CD14-positive monocyte (primary cell): ENCODE data around the gene SMYD3. TPM values are rescaled to one million over a fixed set of nuclear protein-coding genes. Genes with fewer than 3 reads are reported as not detected.

ENCODE experiments used
- DNase-seq, 3 donors: peaks; one replicate each; pipeline ENCODE4 v3.0.0-alpha.2; 2011 to 2022
- H2AFZ ChIP-seq: 2 replicates; pipeline ENCODE4 v1.6.0; 2012; ENCODE audit warnings: mild to moderate bottlenecking, low read depth, low read length, inconsistent platforms; ENCODE audit not compliant: insufficient read depth, poor library complexity, severe bottlenecking
- H3K27ac ChIP-seq, 2 donors: 1 replicate in 1 of 2; 2 replicates in 1 of 2; pipeline ENCODE4 v1.5.1; 2012 to 2013; ENCODE audit warnings: low read length in 2 of 2, control low read depth in 1 of 2, inconsistent platforms in 1 of 2, low read depth in 1 of 2, mild to moderate bottlenecking in 1 of 2
- H3K27me3 ChIP-seq, 2 donors: one replicate each; pipeline versions ENCODE4 v1.6.0 to v1.6.1; 2011 to 2013; ENCODE audit warnings: low read length in 2 of 2; ENCODE audit not compliant: control insufficient read depth in 2 of 2, insufficient read depth in 2 of 2
- H3K36me3 ChIP-seq, 2 donors: replicated peaks in 1 of 2; 1 replicate in 1 of 2; 2 replicates in 1 of 2; pipeline versions ENCODE4 v1.5.1 to v1.6.1; 2012 to 2013; ENCODE audit warnings: low read length in 2 of 2, control low read depth in 1 of 2, inconsistent platforms in 1 of 2, mild to moderate bottlenecking in 1 of 2; ENCODE audit not compliant: insufficient read depth in 2 of 2, control insufficient read depth in 1 of 2
- H3K4me1 ChIP-seq, 2 donors: 1 replicate in 1 of 2; 2 replicates in 1 of 2; pipeline versions ENCODE4 v1.5.1 to v1.6.1; 2012 to 2013; ENCODE audit warnings: low read length in 2 of 2, control low read depth in 1 of 2, inconsistent platforms in 1 of 2, mild to moderate bottlenecking in 1 of 2, moderate library complexity in 1 of 2; ENCODE audit not compliant: insufficient read depth in 2 of 2, control insufficient read depth in 1 of 2
- H3K4me2 ChIP-seq: replicated peaks from 2 replicates; pipeline ENCODE3; 2012; ENCODE audit warnings: low read length, moderate library complexity, mild to moderate bottlenecking; ENCODE audit not compliant: poor library complexity, severe bottlenecking; ENCODE audit errors: extremely low read depth
- H3K4me3 ChIP-seq, 3 experiments: fragments of 200-600 bp in 1 of 3; sonication (generic) in 1 of 3; replicated peaks in 1 of 3; 1 replicate in 2 of 3; 2 replicates in 1 of 3; pipeline ENCODE4 v1.5.1; 2011 to 2013; ENCODE audit warnings: low read length in 3 of 3, mild to moderate bottlenecking in 3 of 3, control low read depth in 2 of 3, low read depth in 2 of 3, inconsistent platforms in 1 of 3, moderate library complexity in 1 of 3
- H3K79me2 ChIP-seq: 2 replicates; pipeline ENCODE4 v1.6.0; 2012; ENCODE audit warnings: mild to moderate bottlenecking, control low read depth, inconsistent platforms, low read length, moderate library complexity; ENCODE audit not compliant: insufficient read depth
- H3K9ac ChIP-seq: 2 replicates; pipeline ENCODE4 v1.6.0; 2017; ENCODE audit warnings: low read length, mild to moderate bottlenecking; ENCODE audit not compliant: insufficient read depth, poor library complexity, severe bottlenecking
- H3K9me3 ChIP-seq, 2 donors: replicated peaks in 1 of 2; 1 replicate in 1 of 2; 2 replicates in 1 of 2; pipeline versions ENCODE4 v1.5.1 to v1.6.1; 2012 to 2013; ENCODE audit warnings: low read length in 2 of 2, control low read depth in 1 of 2; ENCODE audit not compliant: control insufficient read depth in 1 of 2, insufficient read depth in 1 of 2
- H4K20me1 ChIP-seq: 2 replicates; pipeline ENCODE4 v1.6.0; 2012; ENCODE audit warnings: mild to moderate bottlenecking, low read length, control low read depth, moderate library complexity; ENCODE audit not compliant: insufficient read depth
- H3K27ac Mint-ChIP-seq, 7 donors: one replicate each; pipeline ENCODE4 v1.8.0; 2020; ENCODE audit warnings: mild to moderate bottlenecking in 7 of 7, mixed read lengths in 7 of 7, moderate library complexity in 6 of 7, inconsistent platforms in 2 of 7
- H3K27me3 Mint-ChIP-seq, 3 donors: one replicate each; pipeline ENCODE4 v1.8.0; 2021 to 2022; ENCODE audit warnings: low read depth in 3 of 3, mild to moderate bottlenecking in 3 of 3, mixed read lengths in 3 of 3, moderate library complexity in 3 of 3, inconsistent platforms in 1 of 3
- H3K36me3 Mint-ChIP-seq, 2 donors: one replicate each; pipeline ENCODE4 v1.8.0; 2020; ENCODE audit warnings: mixed read lengths in 2 of 2, inconsistent platforms in 1 of 2, mild to moderate bottlenecking in 1 of 2
- H3K4me1 Mint-ChIP-seq: one replicate; pipeline ENCODE4 v1.8.0; 2020; ENCODE audit warnings: mild to moderate bottlenecking, mixed read lengths
- H3K4me3 Mint-ChIP-seq, 2 donors: one replicate each; pipeline ENCODE4 v1.8.0; 2020; ENCODE audit warnings: mild to moderate bottlenecking in 2 of 2, mixed read lengths in 2 of 2, moderate library complexity in 1 of 2
- H3K9me3 Mint-ChIP-seq, 7 donors: one replicate each; pipeline ENCODE4 v1.8.0; 2020 to 2022; ENCODE audit warnings: mixed read lengths in 7 of 7, mild to moderate bottlenecking in 6 of 7, moderate library complexity in 6 of 7, inconsistent platforms in 2 of 7
- WGBS: methylation state at CpG from one replicate; pipeline ENCODE4 v1.1.5; 2013; ENCODE audit warnings: missing lambda C conversion rate; ENCODE audit not compliant: insufficient coverage; 5-methylcytosine and 5-hydroxymethylcytosine counted together
- intact Hi-C, 2 donors: fragments of 100-400 bp; cut with micrococcal nuclease; formaldehyde crosslinking; loops; one replicate each; pipeline versions ENCODE4 v1.15.0 to v1.15.1; 2023
- polyA plus RNA-seq, 3 donors: library from polyadenylated mRNA; depleted of rRNA in 1 of 3; unstranded in 2 of 3; stranded (reverse) in 1 of 3; fragments of 300-500 nt in 2 of 3; fragments of >200 nt in 1 of 3; fragmentation: Illumina TruSeq in 2 of 3; gene quantifications; 1 replicate in 2 of 3; 2 replicates in 1 of 3; pipeline ENCODE4 v1.2.3, GENCODE V29; 2012 to 2021
- TF ChIP-seq, protein P1 (sequence below): fragments of 200-600 bp; IDR thresholded peaks from one replicate; pipeline ENCODE4 v1.8.0; 2022; ENCODE audit warnings: antibody characterized with exemption, mild to moderate bottlenecking

SMYD3 gene
- polyA plus RNA-seq, 3 donors = 2.7 to 8.4 (median 4.0) TPM

- no peak for DNase-seq
- H3K27ac ChIP-seq = no peak overlapping the region
- no peaks in the 10 kb centered on the region for H3K79me2 ChIP-seq
- H3K27me3 ChIP-seq = no peaks in the 10 kb centered on the region
- no peak overlapping the region for H3K9ac ChIP-seq
- H3K36me3 ChIP-seq = no peaks in the 10 kb centered on the region
- 100% methylated on average over 1 of the region's 7 CpGs for WGBS
- Mint-ChIP-seq H3K4me3 (no peak overlapping the region), H3K36me3 (no peaks in the 10 kb centered on the region), H3K27me3 (peaks cover 0 to 6% (median 0%) of the 10 kb centered on the region in 3 donors), H3K9me3 (peaks cover 0 to 1% (median 0%) of the 10 kb centered on the region in 7 donors), H3K27ac (no peak overlapping the region), H3K4me1 (no peaks in the 10 kb centered on the region)
- H4K20me1 ChIP-seq = no peaks in the 10 kb centered on the region
- TF ChIP-seq, protein P1, sequence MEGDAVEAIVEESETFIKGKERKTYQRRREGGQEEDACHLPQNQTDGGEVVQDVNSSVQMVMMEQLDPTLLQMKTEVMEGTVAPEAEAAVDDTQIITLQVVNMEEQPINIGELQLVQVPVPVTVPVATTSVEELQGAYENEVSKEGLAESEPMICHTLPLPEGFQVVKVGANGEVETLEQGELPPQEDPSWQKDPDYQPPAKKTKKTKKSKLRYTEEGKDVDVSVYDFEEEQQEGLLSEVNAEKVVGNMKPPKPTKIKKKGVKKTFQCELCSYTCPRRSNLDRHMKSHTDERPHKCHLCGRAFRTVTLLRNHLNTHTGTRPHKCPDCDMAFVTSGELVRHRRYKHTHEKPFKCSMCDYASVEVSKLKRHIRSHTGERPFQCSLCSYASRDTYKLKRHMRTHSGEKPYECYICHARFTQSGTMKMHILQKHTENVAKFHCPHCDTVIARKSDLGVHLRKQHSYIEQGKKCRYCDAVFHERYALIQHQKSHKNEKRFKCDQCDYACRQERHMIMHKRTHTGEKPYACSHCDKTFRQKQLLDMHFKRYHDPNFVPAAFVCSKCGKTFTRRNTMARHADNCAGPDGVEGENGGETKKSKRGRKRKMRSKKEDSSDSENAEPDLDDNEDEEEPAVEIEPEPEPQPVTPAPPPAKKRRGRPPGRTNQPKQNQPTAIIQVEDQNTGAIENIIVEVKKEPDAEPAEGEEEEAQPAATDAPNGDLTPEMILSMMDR = no peak
- no peaks in the 10 kb centered on the region for H3K4me1 ChIP-seq
- H3K9me3 ChIP-seq = no peaks in the 10 kb centered on the region
- H3K4me3 ChIP-seq = no peak overlapping the region
- intact Hi-C loops = no loop called here
- H2AFZ ChIP-seq = no peak overlapping the region
- no peak overlapping the region for H3K4me2 ChIP-seq
Measured at GRCh38 chr1:245873883-245874671, 633.0 kb downstream of the SMYD3 start.

DNA sequence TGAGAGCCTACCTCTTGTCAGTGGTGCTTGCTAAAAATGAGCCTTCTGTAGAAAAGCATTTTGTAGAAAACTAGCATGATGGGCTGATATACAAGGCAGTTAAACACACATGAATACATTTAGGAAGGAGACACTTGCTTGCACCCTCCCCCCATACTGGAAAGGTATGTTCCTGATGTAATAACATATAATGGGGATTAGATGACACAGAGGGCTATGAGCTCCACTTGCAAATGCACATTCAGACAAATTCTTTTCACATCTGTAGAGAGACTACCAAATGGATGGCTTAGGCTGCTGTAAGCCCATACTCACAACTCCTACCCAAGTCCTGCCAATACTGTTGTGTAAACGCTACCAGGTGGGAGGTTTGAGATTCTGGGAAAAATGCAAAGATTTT, 634.0 kb downstream of the SMYD3 start:
- Mint-ChIP-seq H3K4me1 (no peaks in the 10 kb centered on the region), H3K4me3 (no peak overlapping the region), H3K27me3 (peaks cover 0 to 6% (median 0%) of the 10 kb centered on the region in 3 donors), H3K9me3 (peaks cover 0 to 1% (median 0%) of the 10 kb centered on the region in 7 donors), H3K36me3 (no peaks in the 10 kb centered on the region), H3K27ac (no peak overlapping the region)
- Histone ChIP-seq H3K4me1 (no peaks in the 10 kb centered on the region), H3K79me2 (no peaks in the 10 kb centered on the region), H3K27ac (no peak overlapping the region), H3K4me3 (no peak overlapping the region), H3K4me2 (no peak overlapping the region), H4K20me1 (no peaks in the 10 kb centered on the region), H2AFZ (no peak overlapping the region), H3K36me3 (no peaks in the 10 kb centered on the region), H3K9me3 (no peaks in the 10 kb centered on the region), H3K27me3 (no peaks in the 10 kb centered on the region), H3K9ac (no peak overlapping the region)
- no peak for DNase-seq
- WGBS = no CpG with 5 or more reads among the region's 1 CpG
- TF ChIP-seq, protein P1 = no peak
- intact Hi-C loops = no loop called here
